ENCODE results near the gene INHA. TPM values are rescaled to one million over a fixed set of nuclear protein-coding genes. Genes with fewer than 3 reads are reported as not detected.

Gene INHA, protein sequence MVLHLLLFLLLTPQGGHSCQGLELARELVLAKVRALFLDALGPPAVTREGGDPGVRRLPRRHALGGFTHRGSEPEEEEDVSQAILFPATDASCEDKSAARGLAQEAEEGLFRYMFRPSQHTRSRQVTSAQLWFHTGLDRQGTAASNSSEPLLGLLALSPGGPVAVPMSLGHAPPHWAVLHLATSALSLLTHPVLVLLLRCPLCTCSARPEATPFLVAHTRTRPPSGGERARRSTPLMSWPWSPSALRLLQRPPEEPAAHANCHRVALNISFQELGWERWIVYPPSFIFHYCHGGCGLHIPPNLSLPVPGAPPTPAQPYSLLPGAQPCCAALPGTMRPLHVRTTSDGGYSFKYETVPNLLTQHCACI
- total RNA-seq (0.27 TPM), polyA plus RNA-seq (ENCODE audit: insufficient read depth in 1 of 8, insufficient read length in 8 of 8, low replicate concordance in 1 of 8) (1 to 10 TPM in 1 of 8 donors, under 1 TPM in 7; 0.26 to 1.3 (median 0.84) TPM)
- long read RNA-seq, donor 1, result 0 reads
- long read RNA-seq, donor 2, result 0 reads
- long read RNA-seq, donor 3, partial matches to known transcripts, result 0 of 1 reads
- long read RNA-seq, donor 3, other reads (novel, unspliced or antisense), result 0 of 1 reads
- long read RNA-seq, donor 4, result 0 reads
- long read RNA-seq, donor 5, result 0 reads
- long read RNA-seq, donor 6, result 0 reads
- long read RNA-seq, donor 7, result 0 reads
- long read RNA-seq, donor 8, result 0 reads
- long read RNA-seq, donor 9, partial matches to known transcripts, result 0 of 1 reads
- long read RNA-seq, donor 9, other reads (novel, unspliced or antisense), result 0 of 1 reads
- long read RNA-seq, donor 10, result 0 reads
- long read RNA-seq, donor 11, partial matches to known transcripts, result 0 of 1 reads
- long read RNA-seq, donor 11, other reads (novel, unspliced or antisense), result 0 of 1 reads

- Histone ChIP-seq H3K4me1 (ENCODE audit: control insufficient read depth, insufficient read depth, low read length) (peaks cover 43% of the 10 kb centered on the region), H3K36me3 (ENCODE audit: control insufficient read depth, insufficient read depth, low read length) (peaks cover 20% of the 10 kb centered on the region), H3K27me3 (ENCODE audit: control insufficient read depth, insufficient read depth, low read length) (peaks cover 17% of the 10 kb centered on the region), H3K9me3 (replicated peaks; ENCODE audit: control insufficient read depth, low read depth, low read length) (no peaks in the 10 kb centered on the region), H3K27ac (ENCODE audit: low read length) (peak within 1 kb of the TSS; percentile 85), H3K4me3 (ENCODE audit: low read length) (peak within 1 kb of the TSS; percentile 72)
- WGBS (ENCODE audit: insufficient coverage), result 77% methylated on average over 9 of the region's 13 CpGs
- no peak for DNase-seq
Observed at GRCh38 chr2:219572237-219573001, at the start of gene INHA. Gene INHA, plus strand, starts transcription at chr2:219572310. Its CDS starts 65 bp downstream, at chr2:219572375.

DNA sequence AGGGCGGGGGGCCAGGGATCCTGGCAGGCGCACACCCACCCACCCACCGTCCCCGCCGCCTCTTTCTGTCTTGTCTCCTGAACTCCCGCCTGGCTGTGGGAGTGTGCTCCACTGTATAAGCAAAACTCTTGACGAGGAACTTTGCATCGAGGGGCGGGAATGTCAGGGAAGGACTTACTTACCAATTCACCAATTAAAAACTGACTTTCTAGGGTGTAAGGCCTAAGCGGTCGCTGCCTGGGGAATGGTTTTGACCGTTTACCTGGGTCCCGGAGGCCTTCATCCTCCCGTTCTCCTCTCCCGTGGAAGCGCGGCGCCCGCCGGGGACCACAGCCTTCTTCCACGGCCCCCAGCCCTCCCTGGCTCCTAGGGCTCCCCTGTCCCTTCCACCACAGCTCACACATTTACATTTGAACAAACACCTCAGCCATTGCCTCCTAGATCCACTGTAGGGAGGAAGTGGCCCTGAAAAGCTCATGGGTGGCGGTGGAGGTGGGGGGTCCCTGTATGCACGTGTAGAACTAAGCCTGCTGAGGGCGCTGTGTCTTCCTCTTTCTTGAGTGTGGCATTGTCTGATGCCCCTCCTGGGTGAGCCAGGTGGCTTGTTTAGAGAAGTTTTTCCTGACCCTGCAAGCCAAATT, 49.0 kb upstream of the INHA start:
- no peak overlapping the region for H3K27ac ChIP-seq (ENCODE audit: low read length)
- peaks cover 50% of the 10 kb centered on the region for H3K4me1 ChIP-seq (ENCODE audit: control insufficient read depth, insufficient read depth, low read length)
- WGBS (ENCODE audit: insufficient coverage), result 38% methylated on average over 7 of the region's 24 CpGs
- no peak overlapping the region for H3K4me3 ChIP-seq (ENCODE audit: low read length)
- no peak for DNase-seq
- no peaks in the 10 kb centered on the region for H3K36me3 ChIP-seq (ENCODE audit: control insufficient read depth, insufficient read depth, low read length)
- H3K27me3 ChIP-seq (ENCODE audit: control insufficient read depth, insufficient read depth, low read length), result peaks cover 79% of the 10 kb centered on the region
- H3K9me3 ChIP-seq (replicated peaks; ENCODE audit: control insufficient read depth, low read depth, low read length), result no peaks in the 10 kb centered on the region

DNA sequence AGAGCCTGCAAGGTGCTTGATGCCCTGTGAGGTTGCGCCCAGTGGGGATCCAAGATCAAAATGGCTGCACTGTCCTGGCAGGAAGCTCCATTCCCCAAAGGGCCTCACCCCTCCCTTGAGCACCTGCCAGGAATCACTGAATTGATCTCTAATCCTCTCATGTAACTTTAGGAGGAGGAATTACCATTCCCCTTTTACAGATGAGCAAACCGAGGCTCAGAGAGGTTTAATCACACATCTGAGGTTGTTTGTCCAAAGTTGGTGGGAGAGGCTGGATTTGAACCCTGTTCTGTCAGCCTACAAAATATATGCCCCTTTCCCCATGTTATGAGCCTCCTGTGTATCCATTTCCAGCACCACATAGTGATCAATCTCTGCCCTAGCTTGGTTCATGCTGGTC, 47.3 kb upstream of the INHA start:
- Histone ChIP-seq H3K36me3 (ENCODE audit: control insufficient read depth, insufficient read depth, low read length) (no peaks in the 10 kb centered on the region), H3K4me3 (ENCODE audit: low read length) (no peak overlapping the region), H3K4me1 (ENCODE audit: control insufficient read depth, insufficient read depth, low read length) (peaks cover 41% of the 10 kb centered on the region), H3K27me3 (ENCODE audit: control insufficient read depth, insufficient read depth, low read length) (peaks cover 83% of the 10 kb centered on the region), H3K27ac (ENCODE audit: low read length) (no peak overlapping the region), H3K9me3 (replicated peaks; ENCODE audit: control insufficient read depth, low read depth, low read length) (no peaks in the 10 kb centered on the region)
- 100% methylated on average over 1 of the region's 2 CpGs for WGBS (ENCODE audit: insufficient coverage)
- DNase-seq, result no peak

DNA sequence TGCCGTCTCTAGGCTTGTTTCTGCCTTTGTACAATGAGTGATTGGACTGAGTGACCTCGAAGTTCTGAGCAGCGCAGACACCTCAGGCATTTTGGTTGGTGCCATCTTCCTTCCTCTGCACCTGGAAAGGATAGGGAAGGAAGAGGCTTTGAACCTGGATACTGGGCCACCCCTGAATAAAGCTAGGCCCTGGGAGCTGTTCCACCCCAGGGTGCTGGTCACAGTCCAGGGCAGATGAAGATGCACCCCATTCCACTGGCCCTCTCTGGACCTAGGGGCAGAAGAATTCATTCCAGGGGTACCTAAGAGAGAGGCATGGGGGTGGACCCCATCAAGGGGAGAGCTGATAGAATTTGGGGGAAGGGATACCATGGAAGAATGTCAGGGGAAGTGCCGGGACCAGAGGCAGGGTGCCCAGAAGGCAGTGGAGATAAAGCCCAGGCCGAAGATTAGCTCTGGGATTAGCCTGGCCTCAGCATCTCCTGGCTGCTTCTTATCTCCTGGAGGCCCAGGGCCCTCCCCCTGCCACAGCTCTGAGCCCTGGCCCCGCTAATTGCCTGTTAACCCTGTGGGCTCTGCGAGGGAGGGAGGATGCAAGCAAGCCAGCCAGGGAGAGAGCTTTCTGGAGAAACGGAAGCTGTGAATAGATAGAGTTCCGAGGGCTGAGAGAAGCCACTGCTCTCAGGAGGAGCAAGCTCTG, 46.4 kb upstream of the INHA start:
- no peak overlapping the region for H3K4me3 ChIP-seq (ENCODE audit: low read length)
- H3K27me3 ChIP-seq (ENCODE audit: control insufficient read depth, insufficient read depth, low read length), result peaks cover 82% of the 10 kb centered on the region
- DNase-seq, result no peak
- H3K9me3 ChIP-seq (replicated peaks; ENCODE audit: control insufficient read depth, low read depth, low read length), result no peaks in the 10 kb centered on the region
- peaks cover 39% of the 10 kb centered on the region for H3K4me1 ChIP-seq (ENCODE audit: control insufficient read depth, insufficient read depth, low read length)
- 74% methylated on average over 4 of the region's 9 CpGs for WGBS (ENCODE audit: insufficient coverage)
- no peak overlapping the region for H3K27ac ChIP-seq (ENCODE audit: low read length)
- H3K36me3 ChIP-seq (ENCODE audit: control insufficient read depth, insufficient read depth, low read length), result no peaks in the 10 kb centered on the region

DNA sequence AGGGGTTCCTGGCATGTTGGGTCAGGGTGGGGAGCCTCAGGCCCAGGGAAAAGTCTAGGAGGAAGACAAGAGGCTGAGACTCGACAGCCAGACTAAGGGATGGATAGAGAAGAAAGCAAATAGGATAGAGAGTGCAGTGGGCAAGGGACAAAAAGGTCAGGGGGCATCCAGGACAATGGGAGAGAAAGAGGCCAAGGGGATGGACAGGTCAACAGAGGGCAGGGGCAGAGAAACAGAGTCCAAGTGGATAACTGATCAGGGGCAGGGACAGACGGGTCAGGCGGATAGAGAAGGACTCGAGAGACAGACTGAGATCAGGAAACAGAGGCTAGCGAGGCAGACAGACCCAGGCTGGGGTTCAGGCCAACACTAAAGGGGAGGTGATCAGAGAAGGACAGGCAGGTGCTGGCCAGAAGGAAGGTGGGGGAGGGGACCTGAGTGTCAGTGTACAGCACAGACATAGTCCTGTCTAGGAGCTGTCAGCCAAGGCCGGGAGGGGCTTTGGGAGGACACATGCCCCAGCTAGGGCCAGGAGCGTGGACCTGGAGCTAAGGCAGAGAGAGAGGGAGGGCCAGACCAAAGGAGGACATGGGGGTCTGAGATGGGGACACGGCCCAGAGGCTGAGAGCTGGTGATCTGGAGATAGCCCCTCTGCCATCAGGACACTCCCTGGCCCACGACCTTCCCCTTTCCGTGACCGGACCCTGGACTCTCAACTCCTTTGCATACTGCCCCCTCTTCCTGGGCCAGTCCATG, 45.6 kb upstream of the INHA start:
- Histone ChIP-seq H3K36me3 (ENCODE audit: control insufficient read depth, insufficient read depth, low read length) (no peaks in the 10 kb centered on the region), H3K27ac (ENCODE audit: low read length) (no peak overlapping the region), H3K4me3 (ENCODE audit: low read length) (no peak overlapping the region), H3K27me3 (ENCODE audit: control insufficient read depth, insufficient read depth, low read length) (peaks cover 76% of the 10 kb centered on the region), H3K4me1 (ENCODE audit: control insufficient read depth, insufficient read depth, low read length) (peaks cover 31% of the 10 kb centered on the region), H3K9me3 (replicated peaks; ENCODE audit: control insufficient read depth, low read depth, low read length) (no peaks in the 10 kb centered on the region)
- no peak for DNase-seq
- 54% methylated on average over 10 of the region's 11 CpGs for WGBS (ENCODE audit: insufficient coverage)

DNA sequence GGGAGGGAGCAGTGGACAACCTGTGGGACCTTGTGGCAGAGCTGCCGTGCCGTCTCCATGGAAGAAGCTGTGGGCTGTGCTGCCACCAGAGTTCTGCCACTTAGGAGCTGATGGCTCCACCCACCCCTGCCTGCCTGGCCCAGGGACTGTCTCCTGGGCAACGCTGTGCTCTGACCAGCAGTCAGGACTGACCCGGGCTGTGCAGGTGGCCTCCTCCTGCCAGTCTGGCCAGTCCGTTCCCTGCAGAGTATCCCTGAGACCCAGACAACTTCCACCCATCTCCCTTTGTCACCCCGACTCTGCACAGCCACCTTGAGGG, 45.1 kb upstream of the INHA start:
- H3K4me1 ChIP-seq (ENCODE audit: control insufficient read depth, insufficient read depth, low read length), result peaks cover 26% of the 10 kb centered on the region
- WGBS (ENCODE audit: insufficient coverage), result 28% methylated on average over 5 of the region's 6 CpGs
- no peak overlapping the region for H3K4me3 ChIP-seq (ENCODE audit: low read length)
- H3K9me3 ChIP-seq (replicated peaks; ENCODE audit: control insufficient read depth, low read depth, low read length), result no peaks in the 10 kb centered on the region
- no peak overlapping the region for H3K27ac ChIP-seq (ENCODE audit: low read length)
- DNase-seq, result no peak
- peaks cover 76% of the 10 kb centered on the region for H3K27me3 ChIP-seq (ENCODE audit: control insufficient read depth, insufficient read depth, low read length)
- H3K36me3 ChIP-seq (ENCODE audit: control insufficient read depth, insufficient read depth, low read length), result no peaks in the 10 kb centered on the region

DNA sequence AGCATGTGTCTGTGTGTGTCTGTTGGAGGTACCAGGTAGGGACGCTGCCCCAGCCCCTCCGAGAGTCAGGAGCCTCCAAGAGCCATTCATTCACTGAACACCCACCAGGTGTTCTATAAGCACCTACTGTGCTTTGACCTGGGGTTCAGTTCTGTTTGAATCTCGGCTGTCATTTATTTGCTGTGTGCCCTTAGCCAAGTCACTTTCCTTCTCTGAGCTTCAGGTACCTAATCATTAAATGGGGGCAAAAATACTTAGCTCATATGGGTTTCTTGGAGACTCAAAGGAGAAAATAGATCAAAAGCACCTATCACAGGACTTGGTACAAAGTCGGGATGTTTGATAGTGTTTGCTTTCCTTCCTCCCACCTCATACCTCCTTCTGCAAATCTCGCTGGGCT, 44.6 kb upstream of the INHA start:
- peaks cover 22% of the 10 kb centered on the region for H3K4me1 ChIP-seq (ENCODE audit: control insufficient read depth, insufficient read depth, low read length)
- no peak for DNase-seq
- H3K9me3 ChIP-seq (replicated peaks; ENCODE audit: control insufficient read depth, low read depth, low read length), result no peaks in the 10 kb centered on the region
- H3K27me3 ChIP-seq (ENCODE audit: control insufficient read depth, insufficient read depth, low read length), result peaks cover 74% of the 10 kb centered on the region
- H3K4me3 ChIP-seq (ENCODE audit: low read length), result no peak overlapping the region
- 60% methylated on average over 1 of the region's 5 CpGs for WGBS (ENCODE audit: insufficient coverage)
- no peaks in the 10 kb centered on the region for H3K36me3 ChIP-seq (ENCODE audit: control insufficient read depth, insufficient read depth, low read length)
- no peak overlapping the region for H3K27ac ChIP-seq (ENCODE audit: low read length)

- H3K36me3 ChIP-seq (ENCODE audit: control insufficient read depth, insufficient read depth, low read length), result no peaks in the 10 kb centered on the region
- peak overlapping the region; percentile 11 for H3K4me3 ChIP-seq (ENCODE audit: low read length)
- WGBS (ENCODE audit: insufficient coverage), result 15% methylated on average over 16 of the region's 21 CpGs
- H3K27ac ChIP-seq (ENCODE audit: low read length), result no peak overlapping the region
- peaks cover 55% of the 10 kb centered on the region for H3K27me3 ChIP-seq (ENCODE audit: control insufficient read depth, insufficient read depth, low read length)
- H3K4me1 ChIP-seq (ENCODE audit: control insufficient read depth, insufficient read depth, low read length), result peaks cover 15% of the 10 kb centered on the region
- no peaks in the 10 kb centered on the region for H3K9me3 ChIP-seq (replicated peaks; ENCODE audit: control insufficient read depth, low read depth, low read length)
- peak; percentile 88 for DNase-seq
Observed at GRCh38 chr2:219530048-219530963, 41.8 kb upstream of the INHA start.
